Measurements from ENCODE around the gene DNAJC21.
A peak's percentile ranks its signal among the peaks of the same experiment; 100 is the strongest.

Gene DNAJC21

DNA sequence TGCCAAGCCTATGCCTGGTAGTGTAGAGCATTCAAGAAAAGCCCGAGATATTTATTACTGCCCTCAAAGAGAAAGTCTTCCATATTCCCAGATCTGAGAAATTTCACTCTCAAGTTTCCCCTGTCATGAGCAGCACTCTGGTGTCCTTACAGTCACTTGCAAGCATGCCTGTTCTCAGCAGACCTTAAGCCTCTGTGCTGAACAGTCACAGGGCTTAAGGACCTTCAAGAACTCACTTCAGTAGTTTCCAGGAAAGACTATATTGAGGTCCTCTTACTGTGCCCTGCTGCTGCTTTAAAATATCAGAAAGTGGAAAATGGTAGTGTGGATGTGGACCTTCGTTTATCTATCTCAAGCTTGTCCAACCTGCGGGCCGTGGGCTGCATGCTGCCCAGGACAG is 53.5 kb downstream of the DNAJC21 start:
- DNase-seq = no peak

DNA sequence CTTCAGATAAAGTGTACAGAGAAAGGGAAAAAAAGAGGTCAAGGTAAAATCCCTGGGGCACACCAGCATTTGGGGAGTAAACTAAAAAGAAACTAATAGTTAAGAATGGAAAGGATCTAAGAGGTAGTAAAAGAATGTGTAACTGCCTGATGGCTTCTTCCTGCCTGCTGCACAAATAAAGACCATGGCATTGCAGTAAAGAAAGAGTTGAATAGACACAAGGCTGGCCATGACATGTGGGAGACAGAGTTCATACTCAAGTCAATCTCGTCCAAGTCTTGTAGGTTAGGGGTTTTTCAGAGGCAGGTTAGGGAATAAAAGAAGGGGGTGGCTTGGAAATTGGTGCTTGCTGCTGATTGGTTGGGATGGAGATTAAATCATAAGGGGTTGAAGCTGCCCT is 57.6 kb downstream of the DNAJC21 start:
- no peak for DNase-seq

DNA sequence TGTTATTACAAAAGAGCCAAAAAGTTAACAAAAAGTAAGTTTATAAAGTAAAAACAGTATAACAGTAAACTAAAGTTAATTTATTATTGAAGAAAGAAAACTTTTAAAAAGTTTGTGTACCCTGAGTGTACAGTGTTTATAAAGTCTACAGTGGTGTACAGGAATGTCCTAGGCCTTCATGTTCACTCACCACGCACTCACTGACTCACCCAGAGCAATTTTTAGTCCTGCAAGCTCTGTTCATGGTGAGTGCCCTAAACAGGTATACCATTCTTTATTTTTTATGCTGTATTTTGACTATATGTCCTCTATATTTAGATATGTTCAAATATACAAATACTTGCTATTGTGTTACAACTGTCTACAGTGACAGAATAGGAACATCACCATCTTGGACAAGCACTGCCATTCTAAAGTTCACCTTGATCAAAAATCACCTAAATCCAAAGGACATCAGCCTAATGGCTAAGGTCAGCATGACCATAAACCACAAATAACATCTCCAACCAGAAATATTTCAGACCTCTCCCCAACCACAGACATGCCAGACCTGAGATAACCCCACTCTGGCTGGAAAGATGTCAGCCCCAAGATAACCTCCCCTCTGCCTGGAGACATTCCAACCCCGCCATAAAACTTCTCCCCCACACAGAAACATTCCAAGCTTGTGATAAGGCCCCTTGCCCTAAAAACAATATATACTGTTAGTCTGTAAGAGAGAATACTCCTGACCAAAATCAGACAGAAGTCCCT is 62.3 kb downstream of the DNAJC21 start:
- DNase-seq = no peak

DNA sequence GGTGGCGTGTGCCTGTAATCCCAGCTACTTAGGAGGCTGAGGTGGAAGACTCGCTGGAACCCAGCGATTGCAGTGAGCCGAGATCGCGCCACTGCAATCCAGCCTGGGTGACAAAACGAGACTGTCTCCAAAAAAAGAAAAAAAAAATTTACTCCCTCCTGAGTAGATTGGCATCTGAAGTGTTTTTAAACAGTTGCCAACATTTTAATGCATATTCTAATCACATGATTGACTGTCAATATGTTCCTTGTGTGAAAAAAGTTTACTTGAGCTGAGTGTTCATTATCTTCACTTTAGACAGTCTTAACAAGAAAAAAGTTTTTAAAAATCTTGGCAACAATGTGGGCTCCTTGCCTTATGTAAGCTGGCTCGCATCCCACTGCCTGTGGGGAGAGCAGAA is 64.6 kb downstream of the DNAJC21 start:
- DNase-seq = no peak

DNA sequence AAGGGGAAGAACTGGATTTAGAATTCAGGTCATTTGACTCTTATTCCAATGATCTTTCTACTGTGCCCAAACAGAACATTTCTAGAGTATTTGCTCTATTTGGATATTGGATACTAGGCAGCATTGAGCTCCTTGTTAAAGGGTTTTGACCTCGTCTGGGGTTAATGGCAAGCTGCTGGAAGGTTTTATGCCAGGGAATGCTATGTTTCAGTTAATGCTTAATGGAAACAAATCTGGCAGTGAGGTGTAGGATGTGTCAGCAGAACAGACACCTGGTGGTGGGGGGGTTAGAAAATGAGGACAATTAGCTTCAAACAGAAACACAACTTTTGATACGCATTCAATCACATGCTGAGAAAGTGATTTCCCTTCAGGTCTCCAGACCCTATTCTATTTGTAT is 66.9 kb downstream of the DNAJC21 start:
- DNase-seq = no peak

- DNase-seq = no peak
Observed at GRCh38 chr5:34998058-34998789, 68.9 kb downstream of the DNAJC21 start.

DNA sequence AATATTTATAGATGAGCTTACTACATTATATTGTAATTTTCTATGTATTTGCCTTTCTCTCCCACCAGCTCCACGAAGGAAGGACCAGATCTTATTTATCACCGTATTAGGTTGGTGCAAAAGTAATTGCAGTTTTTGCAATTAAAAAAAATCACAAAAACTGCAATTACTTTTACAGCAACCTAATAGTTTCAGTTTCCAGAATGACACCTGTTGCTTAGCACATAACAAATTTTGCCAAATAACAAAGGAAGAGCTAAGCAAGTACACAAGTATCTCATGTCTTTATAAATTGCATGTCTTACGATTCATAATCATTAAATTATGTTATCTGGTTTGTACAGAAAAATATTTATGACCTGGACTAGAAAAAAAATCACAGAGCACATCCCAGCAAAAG is 72.5 kb downstream of the DNAJC21 start:
- no peak for DNase-seq

- DNase-seq = no peak
Observed at GRCh38 chr5:35002459-35002858, 73.1 kb downstream of the DNAJC21 start.

- peak; percentile 17 to 78 for DNase-seq
Observed at GRCh38 chr5:35003018-35003957, 73.9 kb downstream of the DNAJC21 start.

GRCh38 chr5:35004200-35004599 is 74.8 kb downstream of the DNAJC21 start:
- no peak for DNase-seq

GRCh38 chr5:35004771-35005170 is 75.4 kb downstream of the DNAJC21 start:
- no peak for DNase-seq

Data from inflammatory macrophage treated with lipopolysaccharide for 1 hour (primary cell).